GM23338 (cell line): Measurements from ENCODE around the gene LEMD1. TPM values are rescaled to one million over a fixed set of nuclear protein-coding genes. Genes with fewer than 3 reads are reported as not detected.

Source experiments
- ATAC-seq: fragments of 200-7000 bp; cut with Tn5 transposase; 3 replicates; pipeline ENCODE4 v1.9.1; 2020
- DNase-seq: peaks from one replicate; pipeline ENCODE4 v3.0.0-alpha.2; 2015; ENCODE audit warnings: low spot score
- H2AFZ ChIP-seq: fragments of 200-600 bp; sonication (generic); 2 replicates; pipeline ENCODE4 v1.8.0; 2016; ENCODE audit warnings: antibody characterized with exemption, mild to moderate bottlenecking, moderate library complexity
- H3F3A ChIP-seq: fragments of 200-600 bp; sonication (generic); replicated peaks from 2 replicates; pipeline ENCODE4 v1.8.0; 2017; ENCODE audit warnings: antibody characterized with exemption, mixed run types, low read depth
- H3K27ac ChIP-seq: fragments of 200-600 bp; sonication (generic); 2 replicates; pipeline ENCODE4 v1.6.1; 2016; ENCODE audit warnings: low read depth
- H3K27me3 ChIP-seq: fragments of 200-600 bp; sonication (generic); 2 replicates; pipeline ENCODE4 v1.8.0; 2016; ENCODE audit warnings: mild to moderate bottlenecking, mixed run types, moderate library complexity; ENCODE audit not compliant: insufficient read depth
- H3K36me3 ChIP-seq: fragments of 200-600 bp; sonication (generic); 2 replicates; pipeline ENCODE4 v1.8.0; 2016; ENCODE audit warnings: mild to moderate bottlenecking; ENCODE audit not compliant: insufficient read depth
- H3K4me1 ChIP-seq: fragments of 200-600 bp; sonication (generic); 2 replicates; pipeline ENCODE4 v1.8.0; 2016; ENCODE audit warnings: mild to moderate bottlenecking, moderate library complexity; ENCODE audit not compliant: insufficient read depth
- H3K4me2 ChIP-seq: fragments of 200-600 bp; sonication (generic); 2 replicates; pipeline ENCODE4 v1.7.1; 2017; ENCODE audit warnings: mixed run types
- H3K4me3 ChIP-seq: fragments of 200-600 bp; sonication (generic); 2 replicates; pipeline ENCODE4 v1.6.1; 2016; ENCODE audit warnings: mixed run types
- H3K79me2 ChIP-seq: fragments of 200-600 bp; sonication (generic); replicated peaks from 2 replicates; pipeline ENCODE4 v1.8.0; 2017; ENCODE audit warnings: mild to moderate bottlenecking; ENCODE audit not compliant: insufficient read depth
- H3K9me2 ChIP-seq: fragments of 200-600 bp; sonication (generic); 2 replicates; pipeline ENCODE4 v1.8.0; 2017; ENCODE audit not compliant: insufficient read depth
- H4K20me1 ChIP-seq: fragments of 200-600 bp; sonication (generic); replicated peaks from 2 replicates; pipeline ENCODE4 v1.8.0; 2017; ENCODE audit warnings: mild to moderate bottlenecking; ENCODE audit not compliant: insufficient read depth
- H3K27ac Mint-ChIP-seq: 2 replicates; pipeline ENCODE4 v1.8.0; 2020; ENCODE audit warnings: inconsistent platforms, mild to moderate bottlenecking, moderate library complexity, mixed read lengths
- H3K27me3 Mint-ChIP-seq: 3 replicates; pipeline ENCODE4 v1.8.0; 2022; ENCODE audit warnings: low read depth, mild to moderate bottlenecking, moderate library complexity, mixed read lengths, inconsistent platforms; ENCODE audit not compliant: insufficient read depth, poor library complexity
- H3K36me3 Mint-ChIP-seq: 3 replicates; pipeline ENCODE4 v1.8.0; 2021; ENCODE audit warnings: low read depth, mild to moderate bottlenecking, inconsistent platforms, moderate library complexity, mixed read lengths
- H3K4me1 Mint-ChIP-seq: 3 replicates; pipeline ENCODE4 v1.8.0; 2020; ENCODE audit warnings: mild to moderate bottlenecking, inconsistent platforms, mixed read lengths
- H3K4me3 Mint-ChIP-seq: 3 replicates; pipeline ENCODE4 v1.8.0; 2021; ENCODE audit warnings: moderate library complexity, mild to moderate bottlenecking, inconsistent platforms, mixed read lengths
- H3K9me3 Mint-ChIP-seq: 3 replicates; pipeline ENCODE4 v1.8.0; 2020; ENCODE audit warnings: moderate library complexity, mild to moderate bottlenecking, inconsistent platforms, mixed read lengths
- CREB1 ChIP-seq: fragments of 250-450 bp; sonication (Bioruptor Pico); IDR thresholded peaks from 2 replicates; pipeline ENCODE4 v1.5.0; 2020; ENCODE audit warnings: low read depth, mild to moderate bottlenecking, moderate library complexity
- CTCF ChIP-seq, 2 experiments: fragments of 200-600 bp in 1 of 2; sonication (generic) in 1 of 2; conservative IDR thresholded peaks; 2 replicates each; pipeline versions ENCODE4 v1.5.1 to v1.6.1; 2016 to 2017; ENCODE audit warnings: antibody characterized with exemption in 2 of 2, low read depth in 2 of 2, mild to moderate bottlenecking in 2 of 2, moderate library complexity in 1 of 2
- ETS1 ChIP-seq: IDR thresholded peaks from 2 replicates; pipeline ENCODE4 v1.6.1; 2016; ENCODE audit warnings: antibody characterized with exemption
- NANOG ChIP-seq: IDR thresholded peaks from 2 replicates; pipeline ENCODE4 v1.6.1; 2016; ENCODE audit warnings: antibody characterized with exemption, borderline replicate concordance
- POLR2AphosphoS5 ChIP-seq: IDR thresholded peaks from 2 replicates; pipeline ENCODE4 v1.6.1; 2016; ENCODE audit warnings: antibody characterized with exemption, low read depth
- polyA plus RNA-seq: library from polyadenylated mRNA; unstranded; fragments of >200 nt; fragmentation: Nextera tagmentation; extraction: Ambion mirVana; gene quantifications from 2 replicates; pipeline ENCODE4 v1.2.1, GENCODE V29; 2016
- total RNA-seq: library from RNA; depleted of rRNA; stranded (reverse); fragments of >200 nt; shearing (Covaris generic); gene quantifications from 2 replicates; pipeline ENCODE4 v1.2.3, GENCODE V29; 2014

Gene LEMD1
- total and polyA plus RNA-seq, 2 experiments from 2014 or later, result 4.7 to 10.7 TPM

- peaks cover 82% of the 10 kb centered on the region for H3K4me1 ChIP-seq
- H2AFZ ChIP-seq, result no peak overlapping the region
- ATAC-seq (peak; percentile 27), DNase-seq (peak; percentile 97)
- Mint-ChIP-seq H3K27me3 (peaks cover 57% of the 10 kb centered on the region), H3K36me3 (peaks cover 18% of the 10 kb centered on the region), H3K4me3 (peak overlapping the region; percentile 60), H3K4me1 (peaks cover 92% of the 10 kb centered on the region), H3K27ac (peak overlapping the region; percentile 89), H3K9me3 (no peaks in the 10 kb centered on the region; the same call in 2 of the 3 replicates)
- H3K9me2 ChIP-seq, result no peaks in the 10 kb centered on the region
- 0 out of 2 replicates have a peak, but pooled peaks cover 4% of the 10 kb centered on the region for H4K20me1 ChIP-seq
- H3K36me3 ChIP-seq, result no peaks in the 10 kb centered on the region
- TF ChIP-seq CREB1 (CRISPR knock-in tag) (no peak), POLR2AphosphoS5 (peak; percentile 47), NANOG (peak; percentile 61; the same call in 1 of the 2 replicates), ETS1 (peak; percentile 49; the same call in 1 of the 2 replicates)
- no peaks in the 10 kb centered on the region; the same call in 1 of the 2 replicates for H3K79me2 ChIP-seq
- peak overlapping the region; percentile 97 for H3K27ac ChIP-seq
- peaks cover 47% of the 10 kb centered on the region for H3F3A ChIP-seq
- peak overlapping the region; percentile 77 for H3K4me2 ChIP-seq
- peaks cover 15% of the 10 kb centered on the region for H3K27me3 ChIP-seq
- H3K4me3 ChIP-seq, result peak overlapping the region; percentile 44
Measured at GRCh38 chr1:205444931-205445645, 23.2 kb upstream of the LEMD1 start.

- Mint-ChIP-seq H3K36me3 (peaks cover 23% of the 10 kb centered on the region), H3K27ac (peak overlapping the region; percentile 89), H3K4me1 (peaks cover 94% of the 10 kb centered on the region), H3K9me3 (no peaks in the 10 kb centered on the region; the same call in 2 of the 3 replicates), H3K4me3 (peak overlapping the region; percentile 54), H3K27me3 (peaks cover 58% of the 10 kb centered on the region)
- H3K36me3 ChIP-seq, result no peaks in the 10 kb centered on the region
- H3K4me1 ChIP-seq, result peaks cover 86% of the 10 kb centered on the region
- no peaks in the 10 kb centered on the region; the same call in 1 of the 2 replicates for H3K79me2 ChIP-seq
- TF ChIP-seq CTCF (conservative IDR thresholded peaks at IDR 0.05; ENCODE audit: low read depth in 2 of 2) (peak; percentile 8 to 18; a peak in 1 of 4 replicates), CREB1 (CRISPR knock-in tag) (no peak; the same call in 1 of the 2 replicates)
- peaks cover 12% of the 10 kb centered on the region for H3K27me3 ChIP-seq
- DNase-seq (peak; percentile 29), ATAC-seq (no peak)
- H3F3A ChIP-seq, result peaks cover 47% of the 10 kb centered on the region
- no peaks in the 10 kb centered on the region for H3K9me2 ChIP-seq
- H2AFZ ChIP-seq, result no peak overlapping the region
- peak overlapping the region; percentile 97 for H3K27ac ChIP-seq
- H4K20me1 ChIP-seq, result 0 out of 2 replicates have a peak, but pooled peaks cover 4% of the 10 kb centered on the region
- peak overlapping the region; percentile 77 for H3K4me2 ChIP-seq
- H3K4me3 ChIP-seq, result peak overlapping the region; percentile 46
Measured at GRCh38 chr1:205444300-205444930, 22.6 kb upstream of the LEMD1 start.
